HG03558 (cell line): Measurements from ENCODE around the gene ATRX.
"Not testable (repeated sequence)": the region's sequence is repeated elsewhere in the genome, so short reads cannot be mapped to it uniquely, and the experiment has no call there.

ENCODE experiments used
- ATAC-seq: cut with Tn5 transposase; IDR thresholded peaks from one replicate; pipeline ENCODE4 v1.9.1; 2021; ENCODE audit warnings: moderate number of reproducible peaks; ENCODE audit not compliant: unreplicated experiment; ENCODE audit errors: extremely low read depth

Gene ATRX

GRCh38 chrX:77733342-77733741 is 52.7 kb downstream of the ATRX start:
- ATAC-seq: no peak

GRCh38 chrX:77731821-77732419 is 54.1 kb downstream of the ATRX start:
- no peak for ATAC-seq

DNA sequence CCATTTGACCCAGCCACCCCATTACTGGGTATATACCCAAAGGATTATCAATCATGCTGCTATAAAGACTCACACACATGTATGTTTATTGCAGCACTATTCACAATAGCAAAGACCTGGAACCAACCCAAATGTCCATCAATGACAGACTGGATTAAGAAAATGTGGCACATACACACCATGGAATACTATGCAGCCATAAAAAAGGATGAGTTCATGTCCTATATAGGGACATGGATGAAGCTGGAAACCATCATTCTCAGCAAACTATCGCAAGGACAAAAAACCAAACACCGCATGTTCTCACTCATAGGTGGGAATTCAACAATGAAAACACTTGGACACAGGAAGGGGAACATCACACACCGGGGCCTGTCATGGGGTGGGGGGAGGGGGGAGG is 59.9 kb downstream of the ATRX start:
- ATAC-seq: not testable (repeated sequence)

- no peak for ATAC-seq
Measured at GRCh38 chrX:77723681-77724080, 62.3 kb downstream of the ATRX start.

- no peak for ATAC-seq
Measured at GRCh38 chrX:77719388-77719787, 66.6 kb downstream of the ATRX start.

GRCh38 chrX:77704881-77705280 is 81.1 kb downstream of the ATRX start:
- no peak for ATAC-seq

DNA sequence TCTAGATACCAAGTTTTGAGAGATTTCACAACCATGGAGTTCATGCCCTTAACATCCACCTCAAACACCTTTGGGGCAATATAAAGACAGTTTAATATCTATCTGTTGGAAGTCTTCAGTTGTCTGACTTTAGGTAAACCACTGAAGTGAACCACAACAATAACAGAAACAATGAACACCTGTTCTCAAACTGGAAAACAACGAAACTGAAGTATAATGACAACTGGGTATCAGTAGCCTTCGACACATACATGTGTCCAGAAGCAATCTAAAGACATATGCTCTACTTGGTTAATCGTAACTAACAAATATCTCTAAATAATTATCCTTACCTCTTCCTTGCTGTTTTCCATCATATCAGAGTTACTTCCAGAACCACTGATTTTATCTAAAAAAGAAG is 87.8 kb downstream of the ATRX start:
- ATAC-seq: no peak

- no peak for ATAC-seq
Measured at GRCh38 chrX:77694491-77694890, 91.5 kb downstream of the ATRX start.

DNA sequence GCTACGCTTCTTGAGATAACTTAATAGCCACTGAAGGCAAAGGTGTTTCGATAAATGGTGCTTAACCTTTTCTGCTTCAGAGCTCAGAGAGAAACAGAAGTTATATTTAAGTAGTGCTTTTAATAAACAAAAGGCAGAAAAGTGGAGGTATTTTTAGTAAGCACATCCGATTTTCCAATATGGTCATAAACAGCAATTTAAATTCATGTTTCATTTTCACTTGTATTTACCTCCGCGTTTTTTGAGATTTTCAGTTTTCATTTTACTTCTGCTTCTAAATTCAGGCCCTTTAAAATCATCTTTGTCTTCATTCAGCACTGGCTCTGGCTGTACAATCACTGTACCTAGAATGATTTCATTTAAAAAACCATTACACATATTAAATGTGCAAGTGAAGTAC is 92.4 kb downstream of the ATRX start:
- no peak for ATAC-seq

DNA sequence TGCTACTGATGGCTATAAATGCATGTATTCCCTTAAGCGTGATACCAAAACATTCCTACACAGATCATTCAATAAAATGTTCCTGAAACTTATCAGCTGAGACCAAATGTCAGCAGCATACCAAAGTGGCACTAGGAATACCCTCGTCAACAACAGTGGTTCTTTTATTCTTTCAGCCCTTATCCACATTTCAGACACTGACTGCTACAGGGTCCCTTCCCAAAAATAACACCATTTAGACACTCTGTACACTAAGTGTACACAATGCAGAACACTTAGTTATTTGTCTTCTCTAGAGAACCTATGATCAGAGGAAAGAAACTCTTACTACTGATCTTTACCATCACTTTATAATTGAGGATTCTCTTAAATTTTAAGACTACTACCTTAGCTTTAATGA is 94.1 kb downstream of the ATRX start:
- ATAC-seq: no peak

GRCh38 chrX:77689376-77689775 is 96.6 kb downstream of the ATRX start:
- no peak for ATAC-seq

DNA sequence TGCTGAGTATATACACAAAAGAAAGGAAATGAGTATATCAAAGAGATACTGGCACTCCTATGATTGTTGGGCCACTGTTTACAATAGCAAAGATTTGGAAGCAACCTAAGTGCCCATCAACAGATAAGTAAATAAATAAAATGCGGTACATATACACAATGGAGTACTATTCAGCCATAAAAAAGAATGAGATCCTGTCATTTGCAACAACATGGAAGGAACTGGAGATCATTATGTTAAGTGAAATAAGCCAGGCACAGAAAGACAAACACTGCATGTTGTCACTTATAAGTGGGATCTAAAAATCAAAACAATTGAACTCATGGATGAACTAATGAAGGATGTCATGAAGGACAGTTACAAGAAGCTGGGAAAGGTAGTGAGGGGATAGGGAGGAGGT is 100.3 kb downstream of the ATRX start:
- ATAC-seq: not testable (repeated sequence)

GRCh38 chrX:77679144-77679543 is 106.9 kb downstream of the ATRX start:
- no peak for ATAC-seq

DNA sequence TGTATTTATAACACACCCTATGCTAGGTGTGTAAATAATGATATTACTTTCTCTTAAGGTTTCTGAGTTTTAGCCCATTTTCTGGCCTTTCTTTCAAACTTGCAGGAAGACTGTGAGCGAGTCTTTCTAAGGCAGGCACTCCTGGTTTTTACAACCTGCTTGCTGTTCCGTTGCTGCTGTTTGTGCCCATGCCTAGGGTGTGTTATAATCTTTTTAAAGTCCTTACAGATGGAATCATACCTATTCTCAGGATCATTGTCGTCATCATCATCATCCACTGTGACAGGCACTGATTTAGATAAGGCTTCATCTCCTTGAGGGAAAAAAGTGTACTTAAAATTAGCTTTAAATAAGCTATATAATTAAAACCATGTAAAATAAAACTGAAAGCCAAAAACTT is 110.0 kb downstream of the ATRX start:
- ATAC-seq: no peak

DNA sequence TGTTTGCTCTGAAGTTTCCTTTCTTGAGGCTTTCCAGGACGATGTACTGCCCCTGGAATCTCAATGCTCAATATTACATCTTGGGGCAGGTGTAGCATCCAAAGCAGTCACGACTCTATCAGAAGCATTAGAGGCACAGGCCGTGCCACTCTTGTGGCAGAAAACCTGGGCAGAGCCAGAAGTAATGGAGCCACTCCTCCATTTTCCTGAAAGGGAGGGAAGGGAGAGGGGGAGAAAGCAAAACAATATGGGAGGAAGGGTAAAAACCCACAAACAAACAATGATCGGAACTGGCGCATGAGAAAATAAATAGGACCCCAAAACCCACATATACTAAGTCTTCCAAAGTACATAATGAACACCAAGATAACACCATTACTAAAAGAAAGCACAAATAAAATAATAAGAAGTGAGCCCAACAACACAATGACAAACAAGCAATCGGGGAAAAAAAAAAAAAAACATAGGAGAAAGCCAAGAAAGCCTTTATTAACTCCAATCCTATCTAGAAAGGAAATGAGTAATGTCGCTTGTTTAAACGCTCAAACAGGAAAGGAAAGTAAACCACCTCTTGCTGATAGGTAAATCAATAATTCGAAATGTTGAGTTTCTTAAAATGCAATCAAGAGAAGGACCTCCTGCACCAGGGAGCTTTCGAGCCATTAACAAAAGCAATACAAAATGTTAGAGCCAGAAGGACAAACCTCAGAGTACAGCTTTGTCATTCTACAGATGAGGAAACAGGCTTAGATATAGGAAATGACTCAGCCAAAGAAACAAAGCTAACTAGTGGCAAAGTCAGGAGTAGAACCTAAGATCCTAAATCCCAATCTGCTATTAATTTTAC is 117.4 kb downstream of the ATRX start:
- ATAC-seq: no peak

DNA sequence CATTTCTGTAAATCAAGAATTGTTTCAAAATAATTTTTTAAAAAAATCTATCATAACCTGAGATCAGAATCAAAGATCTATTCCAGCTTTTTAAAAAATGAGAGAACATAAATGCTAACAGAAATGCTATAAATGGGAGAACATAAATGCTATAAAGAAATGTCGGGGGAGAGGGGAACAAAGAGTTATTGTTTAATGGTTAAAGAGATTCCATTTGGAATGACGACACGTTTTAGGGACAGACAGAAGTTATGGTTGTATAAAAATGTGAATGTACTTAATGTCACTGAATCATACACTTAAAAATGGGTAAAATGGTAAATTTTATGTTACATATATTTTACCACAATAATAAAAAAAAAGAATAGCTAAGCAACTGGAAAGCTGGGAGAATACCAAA is 127.1 kb downstream of the ATRX start:
- ATAC-seq: no peak

- no peak for ATAC-seq
Measured at GRCh38 chrX:77652095-77652494, 133.9 kb downstream of the ATRX start.

GRCh38 chrX:77640702-77641101 is 145.3 kb downstream of the ATRX start:
- ATAC-seq: no peak

GRCh38 chrX:77639820-77640219 is 146.2 kb downstream of the ATRX start:
- ATAC-seq: no peak

- no peak for ATAC-seq
Measured at GRCh38 chrX:77638397-77638796, 147.6 kb downstream of the ATRX start.

DNA sequence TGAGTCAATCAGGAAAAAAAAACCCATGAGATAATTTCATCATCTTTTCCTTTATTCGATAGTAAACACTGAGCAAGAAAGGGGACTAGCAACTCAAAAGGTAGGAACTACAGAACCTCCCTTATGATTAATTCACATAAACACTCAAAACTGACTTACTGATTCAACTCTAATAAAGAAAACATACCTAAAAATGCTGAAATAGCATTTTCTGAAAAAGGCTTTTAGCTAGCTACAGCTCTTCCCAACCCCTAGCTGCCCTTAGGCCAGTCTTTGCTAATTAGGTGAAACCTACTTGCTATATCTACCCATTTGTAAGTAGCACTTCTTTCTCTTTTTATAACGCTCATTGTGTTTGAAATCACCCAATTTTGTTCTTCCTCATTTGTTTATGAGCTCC is 150.6 kb downstream of the ATRX start:
- ATAC-seq: no peak
